ENCODE data around the gene KCNMA1.

- no peak for TF ChIP-seq GATA3 (IDR thresholded peaks at IDR 0.05; ENCODE audit: low read depth, low read length)
- TF ChIP-seq GATA2 (IDR thresholded peaks at IDR 0.05; ENCODE audit: low read depth, low read length) = no peak
These were observed 363.4 kb downstream of the KCNMA1 start for GRCh38 chr10:77274046-77274795.

All from SH-SY5Y (cell line).